Neuron (in vitro differentiated cells): ENCODE measurements around the gene GALNTL6.

ENCODE experiments used
- H2AFZ ChIP-seq: one replicate; pipeline ENCODE4 v1.6.1; 2013; ENCODE audit warnings: low read depth, mild to moderate bottlenecking, inconsistent platforms, low read length, moderate library complexity
- H3K27me3 ChIP-seq: one replicate; pipeline ENCODE4 v1.6.1; 2013; ENCODE audit warnings: low read length; ENCODE audit not compliant: insufficient read depth
- H3K36me3 ChIP-seq: one replicate; pipeline ENCODE4 v1.6.1; 2013; ENCODE audit warnings: low read length; ENCODE audit not compliant: insufficient read depth
- H3K4me1 ChIP-seq: one replicate; pipeline ENCODE4 v1.6.1; 2013; ENCODE audit warnings: low read length; ENCODE audit not compliant: insufficient read depth
- H3K4me3 ChIP-seq: 2 replicates; pipeline ENCODE4 v1.5.1; 2013; ENCODE audit warnings: mild to moderate bottlenecking, low read length, moderate library complexity
- H3K9me3 ChIP-seq: one replicate; pipeline ENCODE4 v1.6.1; 2013; ENCODE audit warnings: low read length

The GALNTL6 gene

GRCh38 chr4:172521248-172521647 is 708.0 kb downstream of the GALNTL6 start:
- no peaks in the 10 kb centered on the region for H3K9me3 ChIP-seq
- no peak overlapping the region for H2AFZ ChIP-seq
- H3K27me3 ChIP-seq: no peaks in the 10 kb centered on the region
- no peaks in the 10 kb centered on the region for H3K36me3 ChIP-seq
- H3K4me3 ChIP-seq: no peak overlapping the region
- H3K4me1 ChIP-seq: no peaks in the 10 kb centered on the region

- Histone ChIP-seq H3K36me3 (no peaks in the 10 kb centered on the region), H3K4me3 (no peak overlapping the region), H3K4me1 (no peaks in the 10 kb centered on the region), H2AFZ (no peak overlapping the region), H3K27me3 (no peaks in the 10 kb centered on the region), H3K9me3 (no peaks in the 10 kb centered on the region)
Measured at GRCh38 chr4:172521680-172522079, 708.5 kb downstream of the GALNTL6 start.

GRCh38 chr4:172543249-172543648 is 730.0 kb downstream of the GALNTL6 start:
- Histone ChIP-seq H3K9me3 (no peaks in the 10 kb centered on the region), H3K36me3 (no peaks in the 10 kb centered on the region), H3K4me3 (no peak overlapping the region), H2AFZ (no peak overlapping the region), H3K4me1 (peaks cover 11% of the 10 kb centered on the region), H3K27me3 (no peaks in the 10 kb centered on the region)

GRCh38 chr4:172546782-172547181 is 733.6 kb downstream of the GALNTL6 start:
- no peaks in the 10 kb centered on the region for H3K9me3 ChIP-seq
- no peak overlapping the region for H2AFZ ChIP-seq
- H3K4me3 ChIP-seq: no peak overlapping the region
- no peaks in the 10 kb centered on the region for H3K36me3 ChIP-seq
- H3K27me3 ChIP-seq: no peaks in the 10 kb centered on the region
- no peaks in the 10 kb centered on the region for H3K4me1 ChIP-seq

- no peaks in the 10 kb centered on the region for H3K36me3 ChIP-seq
- H2AFZ ChIP-seq: no peak overlapping the region
- no peaks in the 10 kb centered on the region for H3K4me1 ChIP-seq
- H3K4me3 ChIP-seq: no peak overlapping the region
- no peaks in the 10 kb centered on the region for H3K9me3 ChIP-seq
- no peaks in the 10 kb centered on the region for H3K27me3 ChIP-seq
Measured at GRCh38 chr4:172547724-172548123, 734.5 kb downstream of the GALNTL6 start.

- Histone ChIP-seq H3K36me3 (no peaks in the 10 kb centered on the region), H3K4me1 (no peaks in the 10 kb centered on the region), H3K27me3 (no peaks in the 10 kb centered on the region), H3K9me3 (no peaks in the 10 kb centered on the region), H2AFZ (no peak overlapping the region), H3K4me3 (no peak overlapping the region)
Measured at GRCh38 chr4:172553216-172553615, 740.0 kb downstream of the GALNTL6 start.

GRCh38 chr4:172554588-172554987 is 741.4 kb downstream of the GALNTL6 start:
- H3K9me3 ChIP-seq: no peaks in the 10 kb centered on the region
- H3K4me3 ChIP-seq: no peak overlapping the region
- no peak overlapping the region for H2AFZ ChIP-seq
- no peaks in the 10 kb centered on the region for H3K4me1 ChIP-seq
- no peaks in the 10 kb centered on the region for H3K27me3 ChIP-seq
- no peaks in the 10 kb centered on the region for H3K36me3 ChIP-seq

- Histone ChIP-seq H3K9me3 (no peaks in the 10 kb centered on the region), H3K36me3 (no peaks in the 10 kb centered on the region), H3K4me3 (no peak overlapping the region), H3K27me3 (no peaks in the 10 kb centered on the region), H2AFZ (no peak overlapping the region), H3K4me1 (no peaks in the 10 kb centered on the region)
Measured at GRCh38 chr4:172555725-172556124, 742.5 kb downstream of the GALNTL6 start.

GRCh38 chr4:172573899-172574298 is 760.7 kb downstream of the GALNTL6 start:
- no peaks in the 10 kb centered on the region for H3K36me3 ChIP-seq
- no peaks in the 10 kb centered on the region for H3K27me3 ChIP-seq
- peaks cover 5% of the 10 kb centered on the region for H3K4me1 ChIP-seq
- no peaks in the 10 kb centered on the region for H3K9me3 ChIP-seq
- no peak overlapping the region for H3K4me3 ChIP-seq
- H2AFZ ChIP-seq: no peak overlapping the region

GRCh38 chr4:172578712-172579111 is 765.5 kb downstream of the GALNTL6 start:
- H3K27me3 ChIP-seq: no peaks in the 10 kb centered on the region
- H3K36me3 ChIP-seq: no peaks in the 10 kb centered on the region
- H3K4me3 ChIP-seq: no peak overlapping the region
- no peaks in the 10 kb centered on the region for H3K9me3 ChIP-seq
- peaks cover 7% of the 10 kb centered on the region for H3K4me1 ChIP-seq
- H2AFZ ChIP-seq: no peak overlapping the region

GRCh38 chr4:172584816-172585215 is 771.6 kb downstream of the GALNTL6 start:
- Histone ChIP-seq H3K4me1 (no peaks in the 10 kb centered on the region), H3K36me3 (no peaks in the 10 kb centered on the region), H3K27me3 (no peaks in the 10 kb centered on the region), H3K4me3 (no peak overlapping the region), H3K9me3 (no peaks in the 10 kb centered on the region), H2AFZ (no peak overlapping the region)

- no peak overlapping the region for H3K4me3 ChIP-seq
- no peak overlapping the region for H2AFZ ChIP-seq
- H3K4me1 ChIP-seq: peaks cover 2% of the 10 kb centered on the region
- H3K27me3 ChIP-seq: no peaks in the 10 kb centered on the region
- H3K36me3 ChIP-seq: no peaks in the 10 kb centered on the region
- H3K9me3 ChIP-seq: no peaks in the 10 kb centered on the region
Measured at GRCh38 chr4:172596206-172596605, 783.0 kb downstream of the GALNTL6 start.

- H3K36me3 ChIP-seq: no peaks in the 10 kb centered on the region
- H3K27me3 ChIP-seq: no peaks in the 10 kb centered on the region
- H3K4me1 ChIP-seq: peaks cover 26% of the 10 kb centered on the region
- H3K4me3 ChIP-seq: no peak overlapping the region
- no peaks in the 10 kb centered on the region for H3K9me3 ChIP-seq
- H2AFZ ChIP-seq: no peak overlapping the region
Measured at GRCh38 chr4:172599554-172599953, 786.4 kb downstream of the GALNTL6 start.

- Histone ChIP-seq H3K27me3 (no peaks in the 10 kb centered on the region), H3K4me3 (no peak overlapping the region), H2AFZ (no peak overlapping the region), H3K36me3 (no peaks in the 10 kb centered on the region), H3K9me3 (no peaks in the 10 kb centered on the region), H3K4me1 (peaks cover 34% of the 10 kb centered on the region)
Measured at GRCh38 chr4:172601195-172601594, 788.0 kb downstream of the GALNTL6 start.
